HUES48 (cell line): ENCODE measurements around the gene SH2D3C.

Experiments used
- H3K27ac ChIP-seq: one replicate; pipeline ENCODE4 v1.7.0; 2013; ENCODE audit warnings: low read depth, low read length, inconsistent platforms
- H3K27me3 ChIP-seq: 2 replicates; pipeline ENCODE4 v1.6.1; 2013; ENCODE audit warnings: mild to moderate bottlenecking, low read length; ENCODE audit not compliant: control insufficient read depth, insufficient read depth
- H3K36me3 ChIP-seq: 2 replicates; pipeline ENCODE4 v1.6.1; 2013; ENCODE audit warnings: low read length; ENCODE audit not compliant: control insufficient read depth, insufficient read depth
- H3K4me1 ChIP-seq: 2 replicates; pipeline ENCODE4 v1.6.1; 2013; ENCODE audit warnings: mild to moderate bottlenecking, low read length; ENCODE audit not compliant: control insufficient read depth, insufficient read depth
- H3K4me3 ChIP-seq: 2 replicates; pipeline ENCODE4 v1.5.1; 2013; ENCODE audit warnings: mild to moderate bottlenecking, low read depth, low read length
- H3K9ac ChIP-seq: 2 replicates; pipeline ENCODE4 v1.6.1; 2013; ENCODE audit warnings: mild to moderate bottlenecking, low read depth, low read length, moderate library complexity
- H3K9me3 ChIP-seq: 2 replicates; pipeline ENCODE4 v1.6.1; 2013; ENCODE audit warnings: low read length; ENCODE audit not compliant: control insufficient read depth, insufficient read depth

Gene SH2D3C

GRCh38 chr9:127734247-127734746 lies 44.2 kb downstream of the SH2D3C start:
- Histone ChIP-seq H3K27me3 (no peaks in the 10 kb centered on the region), H3K27ac (no peak overlapping the region), H3K36me3 (no peaks in the 10 kb centered on the region; the same call in 1 of the 2 replicates), H3K9ac (peak overlapping the region; percentile 33; the same call in 1 of the 2 replicates), H3K4me3 (peak overlapping the region; percentile 74), H3K9me3 (no peaks in the 10 kb centered on the region), H3K4me1 (peaks cover 9% of the 10 kb centered on the region; the same call in 1 of the 2 replicates)

- no peak overlapping the region for H3K27ac ChIP-seq
- H3K36me3 ChIP-seq, result no peaks in the 10 kb centered on the region; the same call in 1 of the 2 replicates
- no peak overlapping the region for H3K9ac ChIP-seq
- H3K4me3 ChIP-seq, result no peak overlapping the region
- no peaks in the 10 kb centered on the region for H3K9me3 ChIP-seq
- H3K27me3 ChIP-seq, result no peaks in the 10 kb centered on the region
- peaks cover 9% of the 10 kb centered on the region; the same call in 1 of the 2 replicates for H3K4me1 ChIP-seq
Observed at GRCh38 chr9:127733614-127734013, 44.9 kb downstream of the SH2D3C start.

DNA sequence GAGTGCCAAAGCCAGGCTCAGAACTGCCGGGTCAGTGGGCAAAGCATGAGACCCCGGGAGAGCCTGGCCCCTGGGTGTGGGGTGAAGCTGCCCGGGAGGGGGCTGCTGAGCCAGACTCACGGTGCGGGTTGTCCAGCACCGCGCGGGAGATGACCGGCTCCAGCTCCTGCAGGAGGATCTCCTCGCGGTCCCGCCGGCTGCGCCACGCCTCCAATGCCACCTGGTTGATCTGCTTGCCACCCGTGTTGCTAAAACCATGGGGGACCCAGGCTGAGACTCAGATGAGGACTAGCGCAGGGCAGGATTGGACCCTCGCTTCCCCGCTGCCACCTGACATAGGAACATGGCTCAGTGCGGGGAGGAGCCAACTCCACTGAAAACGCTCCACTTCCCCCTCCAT lies 46.0 kb downstream of the SH2D3C start:
- no peaks in the 10 kb centered on the region for H3K36me3 ChIP-seq
- H3K27me3 ChIP-seq, result no peaks in the 10 kb centered on the region
- H3K27ac ChIP-seq, result no peak overlapping the region
- peaks cover 9% of the 10 kb centered on the region; the same call in 1 of the 2 replicates for H3K4me1 ChIP-seq
- H3K9me3 ChIP-seq, result no peaks in the 10 kb centered on the region
- H3K4me3 ChIP-seq, result no peak overlapping the region
- no peak overlapping the region for H3K9ac ChIP-seq

GRCh38 chr9:127731938-127732337 lies 46.5 kb downstream of the SH2D3C start:
- Histone ChIP-seq H3K27me3 (no peaks in the 10 kb centered on the region), H3K4me1 (peaks cover 9% of the 10 kb centered on the region; the same call in 1 of the 2 replicates), H3K9me3 (no peaks in the 10 kb centered on the region), H3K27ac (no peak overlapping the region), H3K4me3 (no peak overlapping the region), H3K36me3 (no peaks in the 10 kb centered on the region), H3K9ac (no peak overlapping the region)

GRCh38 chr9:127730799-127731410 lies 47.6 kb downstream of the SH2D3C start:
- Histone ChIP-seq H3K36me3 (no peaks in the 10 kb centered on the region), H3K4me3 (no peak overlapping the region), H3K9me3 (no peaks in the 10 kb centered on the region), H3K4me1 (peaks cover 9% of the 10 kb centered on the region; the same call in 1 of the 2 replicates), H3K27ac (no peak overlapping the region), H3K9ac (no peak overlapping the region), H3K27me3 (no peaks in the 10 kb centered on the region)

DNA sequence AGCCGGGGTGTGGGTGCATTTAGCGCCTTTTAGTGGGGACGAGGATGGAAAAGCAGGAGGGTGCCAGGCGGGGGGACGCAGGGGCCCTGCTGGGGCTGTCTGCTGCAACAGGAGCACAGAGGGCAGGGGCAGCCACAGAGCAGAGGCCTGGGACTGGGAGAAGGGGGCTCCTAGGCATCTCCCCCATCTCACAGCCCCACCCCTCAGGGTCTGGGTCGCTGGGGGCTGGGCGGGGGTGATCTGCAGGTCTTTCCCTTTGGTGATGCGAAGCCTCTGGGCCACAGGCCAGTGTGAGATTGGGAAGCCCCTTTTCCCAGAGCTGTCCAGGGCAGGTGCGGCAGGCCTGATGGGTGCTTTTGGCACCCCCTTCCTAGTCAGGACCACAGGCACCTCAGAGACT lies 48.2 kb downstream of the SH2D3C start:
- H3K27ac ChIP-seq, result no peak overlapping the region
- no peaks in the 10 kb centered on the region for H3K27me3 ChIP-seq
- H3K36me3 ChIP-seq, result no peaks in the 10 kb centered on the region
- H3K9ac ChIP-seq, result no peak overlapping the region
- peaks cover 5% of the 10 kb centered on the region; the same call in 1 of the 2 replicates for H3K4me1 ChIP-seq
- H3K4me3 ChIP-seq, result no peak overlapping the region
- H3K9me3 ChIP-seq, result no peaks in the 10 kb centered on the region

GRCh38 chr9:127729522-127730256 lies 48.8 kb downstream of the SH2D3C start:
- Histone ChIP-seq H3K27ac (no peak overlapping the region), H3K4me3 (no peak overlapping the region)

DNA sequence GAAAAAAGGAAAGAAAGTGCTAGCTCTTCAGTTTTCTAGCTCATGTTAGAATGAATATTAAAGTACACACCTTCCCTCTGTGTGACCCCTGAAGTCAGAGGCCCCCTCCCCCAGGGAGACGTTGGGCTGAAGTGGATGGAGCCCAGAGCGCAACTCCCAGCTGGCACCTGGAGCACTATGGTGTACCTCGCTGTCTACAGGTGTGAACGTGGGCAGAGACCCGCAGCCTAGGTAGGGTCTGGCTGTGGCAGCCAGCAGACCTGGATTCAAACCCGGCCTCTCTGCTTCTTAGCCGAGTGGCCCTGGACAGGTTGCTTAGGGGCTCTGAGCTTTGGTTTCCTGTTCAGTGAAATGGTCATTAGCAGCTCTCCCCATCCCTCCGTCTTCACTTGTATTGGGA lies 49.7 kb downstream of the SH2D3C start:
- H3K27me3 ChIP-seq, result no peaks in the 10 kb centered on the region
- no peaks in the 10 kb centered on the region; the same call in 1 of the 2 replicates for H3K4me1 ChIP-seq
- no peak overlapping the region for H3K27ac ChIP-seq

More at GRCh38 chr9:127729522-127730256, 48.8 kb downstream of the SH2D3C start:
- Histone ChIP-seq H3K9me3 (no peaks in the 10 kb centered on the region), H3K9ac (no peak overlapping the region), H3K27me3 (no peaks in the 10 kb centered on the region), H3K4me1 (peaks cover 5% of the 10 kb centered on the region; the same call in 1 of the 2 replicates), H3K36me3 (no peaks in the 10 kb centered on the region)

GRCh38 chr9:127726871-127727270 lies 51.6 kb downstream of the SH2D3C start:
- no peaks in the 10 kb centered on the region; the same call in 1 of the 2 replicates for H3K4me1 ChIP-seq
- H3K4me3 ChIP-seq, result no peak overlapping the region
- H3K9me3 ChIP-seq, result no peaks in the 10 kb centered on the region
- H3K9ac ChIP-seq, result no peak overlapping the region
- no peak overlapping the region for H3K27ac ChIP-seq
- H3K36me3 ChIP-seq, result no peaks in the 10 kb centered on the region
- no peaks in the 10 kb centered on the region for H3K27me3 ChIP-seq

More for the DNA sequence above, 49.7 kb downstream of the SH2D3C start:
- Histone ChIP-seq H3K9ac (no peak overlapping the region), H3K9me3 (no peaks in the 10 kb centered on the region), H3K4me3 (no peak overlapping the region), H3K36me3 (no peaks in the 10 kb centered on the region)

DNA sequence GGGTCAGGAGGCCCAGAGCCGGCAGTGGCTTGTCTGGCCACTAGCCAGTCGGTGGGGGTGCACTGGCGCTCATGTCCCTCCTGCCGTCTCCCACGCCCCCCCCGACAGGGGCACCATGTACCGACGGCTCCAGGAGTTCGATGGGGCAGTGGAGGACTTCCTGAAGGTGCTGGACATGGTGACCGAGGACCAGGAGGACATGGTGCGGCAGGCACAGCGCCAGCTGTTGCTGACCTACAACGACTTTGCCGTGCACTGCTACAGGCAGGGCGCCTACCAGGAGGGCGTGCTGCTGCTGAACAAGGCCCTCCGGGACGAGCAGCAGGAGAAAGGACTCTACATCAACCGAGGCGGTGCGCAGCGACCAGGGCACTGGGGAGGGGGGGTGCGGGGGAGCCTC lies 54.5 kb downstream of the SH2D3C start:
- Histone ChIP-seq H3K9ac (no peak overlapping the region), H3K9me3 (no peaks in the 10 kb centered on the region), H3K4me1 (no peaks in the 10 kb centered on the region; the same call in 1 of the 2 replicates), H3K27ac (no peak overlapping the region), H3K36me3 (no peaks in the 10 kb centered on the region), H3K4me3 (no peak overlapping the region), H3K27me3 (no peaks in the 10 kb centered on the region)

DNA sequence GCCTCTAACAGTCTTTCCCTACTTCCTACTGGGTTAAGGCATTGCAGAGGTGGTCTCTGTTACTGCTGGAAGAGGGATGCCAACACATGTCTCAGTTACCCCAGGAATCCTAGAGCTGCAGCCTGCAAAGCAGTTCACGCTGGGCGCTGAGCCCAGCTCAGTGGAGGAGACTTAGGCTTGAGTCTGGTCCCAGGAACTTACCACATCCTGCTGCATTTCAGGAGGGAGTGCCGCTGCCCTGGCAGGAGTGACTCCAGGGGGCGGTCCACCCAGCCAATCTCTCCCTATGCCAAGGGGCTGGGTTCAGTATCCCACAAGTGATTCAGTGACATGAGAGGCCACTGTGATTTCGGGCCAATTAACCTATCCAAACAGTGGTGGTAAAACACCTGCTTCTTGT lies 55.0 kb downstream of the SH2D3C start:
- Histone ChIP-seq H3K27ac (no peak overlapping the region), H3K27me3 (no peaks in the 10 kb centered on the region), H3K9ac (no peak overlapping the region), H3K4me1 (no peaks in the 10 kb centered on the region; the same call in 1 of the 2 replicates), H3K4me3 (no peak overlapping the region), H3K9me3 (no peaks in the 10 kb centered on the region), H3K36me3 (no peaks in the 10 kb centered on the region)
